GM19023 (cell line): ENCODE data around the gene HSPA14.
A peak's percentile ranks its signal among the peaks of the same experiment; 100 is the strongest.
"Not testable (repeated sequence)": the region's sequence is repeated elsewhere in the genome, so short reads cannot be mapped to it uniquely, and the experiment has no call there.

ENCODE experiments used
- ATAC-seq: cut with Tn5 transposase; IDR thresholded peaks from one replicate; pipeline ENCODE4 v1.9.1; 2021; ENCODE audit warnings: mild to moderate bottlenecking, moderate library complexity; ENCODE audit not compliant: unreplicated experiment

The HSPA14 gene

DNA sequence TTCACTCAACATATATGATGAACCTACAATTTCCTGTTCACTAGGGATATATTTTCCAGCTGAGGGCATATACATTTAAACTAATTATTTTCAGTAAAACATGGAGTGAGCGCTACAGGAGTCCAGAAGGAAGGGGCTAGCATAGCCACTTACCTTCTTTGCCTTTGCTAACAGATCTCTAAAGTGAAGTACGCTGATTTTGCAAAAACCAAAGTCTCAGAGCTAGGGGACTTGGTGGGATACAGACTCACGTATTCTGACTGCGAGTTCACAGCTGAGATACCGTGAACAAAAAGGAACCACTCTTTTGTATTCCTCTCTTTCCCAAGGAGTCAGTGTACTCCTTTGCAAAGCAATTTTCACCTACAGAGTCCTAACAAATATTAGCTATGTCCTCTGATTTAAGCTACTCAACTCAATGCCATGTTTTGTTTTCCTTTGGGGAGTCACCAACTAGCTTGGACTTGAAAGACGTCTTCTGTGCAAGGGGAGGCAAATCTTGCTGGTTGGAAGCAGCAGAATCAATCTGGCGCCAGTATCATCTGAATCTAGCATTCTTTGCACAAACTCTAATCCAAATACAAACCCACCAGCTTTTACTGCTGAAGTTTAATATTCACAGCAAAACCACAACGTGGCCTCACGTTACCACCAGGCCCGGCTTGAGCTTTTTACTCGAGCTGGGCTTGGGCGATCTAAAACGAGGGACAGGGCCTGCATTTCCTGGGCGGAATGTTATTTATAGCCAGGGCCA lies 926 bp upstream of the HSPA14 start:
- no peak for ATAC-seq

DNA sequence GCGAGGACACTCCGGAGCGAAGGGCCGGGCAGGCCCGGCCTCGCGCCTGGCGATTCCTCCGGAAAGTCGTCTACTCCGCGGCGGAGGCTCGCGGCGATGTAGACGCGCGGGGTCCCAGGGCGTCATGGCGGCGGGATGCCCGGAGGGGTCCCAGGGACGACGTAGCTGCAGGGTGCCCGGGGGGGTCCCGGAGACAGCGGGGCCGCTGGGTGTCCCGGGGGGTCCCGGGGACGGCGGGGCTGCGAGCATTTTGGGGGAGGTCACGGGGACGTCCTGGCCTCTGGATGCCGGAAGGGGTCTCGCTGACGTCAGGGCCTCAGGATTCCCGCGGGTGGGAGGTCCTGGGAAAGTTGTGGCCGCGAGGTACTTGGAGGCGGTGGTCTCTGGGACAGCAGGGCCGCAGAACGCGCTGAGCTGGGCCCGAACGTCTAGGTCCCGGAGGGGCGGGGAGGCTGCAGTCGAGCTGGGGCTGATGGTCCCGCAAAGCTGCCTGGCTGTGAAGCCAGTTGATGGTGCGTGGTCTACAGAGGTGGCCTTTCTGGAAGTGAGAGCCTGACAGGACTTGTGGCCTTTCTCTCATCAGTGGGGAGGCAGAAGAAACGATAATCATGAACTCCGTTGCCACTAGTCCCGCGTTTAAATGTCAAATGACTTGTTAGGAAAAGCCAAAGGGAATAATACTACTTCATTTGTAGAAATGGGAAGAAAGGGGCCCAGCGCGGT lies 637 bp downstream of the HSPA14 start:
- ATAC-seq: peak; percentile 4

- no peak for ATAC-seq
Observed at GRCh38 chr10:14839305-14839695, 1.2 kb downstream of the HSPA14 start.

GRCh38 chr10:14840178-14840577 lies 2.1 kb downstream of the HSPA14 start:
- ATAC-seq: no peak

DNA sequence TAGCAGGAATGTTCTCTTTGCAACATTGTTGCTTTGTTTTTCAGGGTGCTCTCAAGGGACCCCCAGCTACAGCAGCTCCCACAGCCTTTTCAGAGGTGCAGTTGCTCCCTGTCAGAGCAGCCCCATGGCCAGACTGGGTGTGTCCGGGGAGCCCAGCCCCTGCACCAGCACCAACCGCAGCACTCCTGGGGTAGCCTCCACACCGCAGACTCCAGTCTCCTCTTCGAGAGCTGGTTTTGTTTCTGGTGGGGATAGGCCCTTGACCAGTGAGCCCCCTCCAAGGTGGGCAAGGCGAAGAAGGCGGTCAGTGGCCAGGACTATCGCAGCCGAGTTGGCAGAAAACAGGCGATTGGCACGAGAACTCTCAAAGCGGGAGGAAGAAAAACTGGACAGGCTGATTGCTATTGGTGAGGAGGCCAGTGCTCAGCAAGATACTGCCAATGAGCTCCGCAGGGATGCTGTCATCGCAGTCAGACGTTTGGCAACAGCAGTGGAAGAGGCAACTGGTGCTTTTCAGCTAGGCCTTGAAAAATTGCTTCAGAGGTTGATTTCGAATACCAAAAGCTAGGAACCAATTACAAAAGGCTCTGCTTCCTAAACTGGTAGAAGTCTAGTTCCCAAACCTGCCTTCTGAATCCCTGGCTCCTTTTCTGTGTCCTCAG lies 5.4 kb downstream of the HSPA14 start:
- no peak for ATAC-seq

DNA sequence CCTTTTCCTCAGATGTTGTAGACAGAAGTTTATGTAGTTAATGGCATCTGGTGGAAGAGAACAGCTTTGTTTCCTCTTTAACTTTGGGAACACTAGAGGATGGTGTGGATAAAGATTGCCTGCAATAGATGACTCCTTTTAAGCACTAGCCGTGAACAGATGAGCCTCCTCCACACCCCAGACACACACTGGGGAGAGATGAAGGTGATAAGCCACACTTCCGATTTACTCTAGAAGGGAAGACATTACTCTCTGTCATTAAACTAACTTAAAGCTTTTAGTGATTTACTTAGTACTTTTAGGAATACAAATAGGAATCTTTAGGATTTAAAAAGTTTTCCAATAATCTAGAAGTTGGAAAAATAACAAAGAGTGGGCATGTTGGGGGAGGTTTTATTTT lies 6.8 kb downstream of the HSPA14 start:
- no peak for ATAC-seq

- ATAC-seq: no peak
Observed at GRCh38 chr10:14852236-14852635, 14.1 kb downstream of the HSPA14 start.

- ATAC-seq: no peak
Observed at GRCh38 chr10:14855453-14855852, 17.3 kb downstream of the HSPA14 start.

DNA sequence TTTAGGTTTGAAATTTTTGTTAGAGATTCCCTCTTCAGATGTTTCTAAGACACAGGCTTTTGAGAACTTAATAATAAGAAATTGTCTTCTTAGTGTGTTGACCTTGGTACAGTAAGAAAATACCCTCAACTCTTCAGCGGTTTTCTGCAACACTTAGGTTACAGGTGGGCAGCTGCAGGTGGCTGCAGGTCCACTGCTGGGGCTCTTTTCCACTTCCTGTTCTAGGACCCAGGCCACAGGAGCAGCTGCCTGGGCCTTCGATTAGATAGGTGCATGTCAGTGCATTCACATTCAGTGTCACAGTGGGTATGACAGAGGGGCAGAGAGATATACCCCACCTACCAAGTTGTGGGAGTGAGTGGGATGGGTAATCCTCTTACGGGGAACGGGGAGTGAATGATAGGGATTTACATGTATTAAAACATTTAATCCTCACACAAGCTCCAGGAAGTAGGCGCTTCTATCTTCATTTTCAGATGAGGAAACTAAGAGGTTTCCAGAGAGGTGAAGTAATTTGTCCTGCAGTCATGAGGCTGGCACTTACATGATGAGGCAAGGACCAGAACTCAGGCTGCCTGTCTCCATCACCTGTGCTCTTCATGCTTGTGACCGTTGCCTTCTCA lies 20.3 kb downstream of the HSPA14 start:
- ATAC-seq: no peak

GRCh38 chr10:14859043-14859442 lies 20.9 kb downstream of the HSPA14 start:
- no peak for ATAC-seq

DNA sequence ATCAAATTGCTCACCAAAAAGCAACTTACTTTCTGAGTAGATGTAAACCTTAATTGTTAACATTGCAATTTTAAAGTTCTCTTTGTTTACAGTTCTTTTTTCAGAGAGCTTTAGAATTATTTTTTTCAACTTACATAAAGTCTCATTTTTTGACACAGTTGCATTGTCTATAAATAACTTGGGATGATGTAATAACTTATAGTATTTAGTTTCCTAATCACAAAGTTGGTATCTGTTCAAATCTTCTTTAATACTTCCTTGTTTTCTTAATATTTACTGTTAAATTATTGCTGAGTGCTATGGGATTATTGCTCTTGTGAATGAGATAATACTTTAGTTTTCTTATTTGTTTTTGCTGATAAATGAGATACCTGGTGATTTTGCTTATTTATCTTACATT lies 21.7 kb downstream of the HSPA14 start:
- no peak for ATAC-seq

GRCh38 chr10:14860791-14861190 lies 22.7 kb downstream of the HSPA14 start:
- ATAC-seq: no peak

GRCh38 chr10:14864466-14864865 lies 26.4 kb downstream of the HSPA14 start:
- not testable (repeated sequence) for ATAC-seq

DNA sequence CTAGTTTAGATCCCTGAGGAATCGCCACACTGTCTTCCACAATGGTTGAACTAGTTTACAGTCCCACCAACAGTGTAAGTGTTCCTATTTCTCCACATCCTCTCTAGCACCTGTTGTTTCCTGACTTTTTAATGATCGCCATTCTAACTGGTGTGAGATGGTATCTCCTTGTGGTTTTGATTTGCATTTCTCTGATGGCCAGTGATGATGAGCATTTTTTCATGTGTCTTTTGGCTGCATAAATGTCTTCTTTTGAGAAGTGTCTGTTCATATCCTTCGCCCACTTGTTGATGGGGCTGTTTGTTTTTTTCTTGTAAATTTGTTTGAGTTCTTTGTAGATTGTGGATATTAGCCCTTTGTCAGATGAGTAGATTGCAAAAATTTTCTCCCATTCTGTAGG lies 26.8 kb downstream of the HSPA14 start:
- ATAC-seq: not testable (repeated sequence)

DNA sequence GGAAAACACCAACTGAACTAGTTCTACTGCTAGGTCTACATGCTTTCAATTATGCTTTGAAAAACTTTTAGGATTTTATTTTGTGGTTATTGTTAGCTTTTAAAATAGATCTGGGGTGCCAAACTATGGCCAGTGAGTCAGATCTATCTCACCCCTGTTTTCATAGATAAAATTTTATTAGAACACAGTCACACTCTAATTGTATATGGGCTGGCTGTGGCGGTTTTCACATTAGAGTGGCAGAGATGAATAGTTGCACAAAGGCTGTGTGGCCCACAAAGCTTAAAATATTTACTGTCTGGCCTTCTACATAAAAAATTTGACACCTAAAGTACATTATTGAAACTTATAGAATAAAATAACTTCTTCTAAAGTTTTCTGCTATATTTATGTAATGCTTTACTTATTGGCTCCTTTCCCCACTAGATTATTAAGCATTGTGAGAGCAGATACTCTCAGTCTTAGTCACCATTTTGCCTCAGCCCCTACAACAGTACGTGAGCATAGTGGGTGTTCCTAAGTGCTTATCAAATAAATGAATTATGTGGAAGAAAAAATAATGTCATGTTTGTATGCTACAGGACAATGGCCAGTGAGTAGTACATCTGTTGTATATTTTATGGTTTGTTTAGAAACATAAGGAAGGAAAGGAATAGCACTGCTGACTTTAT lies 35.1 kb downstream of the HSPA14 start:
- ATAC-seq: no peak

DNA sequence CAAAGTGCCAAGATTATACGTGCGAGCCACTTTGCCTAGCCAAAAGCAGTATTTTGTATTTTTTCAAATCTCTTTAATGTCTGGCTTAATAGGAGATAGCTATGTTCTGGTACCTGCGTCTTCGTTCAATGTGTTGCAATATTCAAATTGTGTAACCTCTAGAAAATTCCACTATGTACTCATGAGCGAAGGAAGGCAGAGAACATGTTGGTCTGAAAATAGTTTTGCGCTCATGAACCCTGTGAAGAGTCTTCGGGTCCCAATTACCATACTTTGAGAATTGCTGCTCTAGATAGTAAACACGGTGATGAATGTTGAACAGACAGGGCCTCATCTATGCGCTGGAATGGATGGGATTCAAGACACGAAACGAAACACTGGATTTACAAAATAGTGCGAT lies 37.8 kb downstream of the HSPA14 start:
- ATAC-seq: no peak

DNA sequence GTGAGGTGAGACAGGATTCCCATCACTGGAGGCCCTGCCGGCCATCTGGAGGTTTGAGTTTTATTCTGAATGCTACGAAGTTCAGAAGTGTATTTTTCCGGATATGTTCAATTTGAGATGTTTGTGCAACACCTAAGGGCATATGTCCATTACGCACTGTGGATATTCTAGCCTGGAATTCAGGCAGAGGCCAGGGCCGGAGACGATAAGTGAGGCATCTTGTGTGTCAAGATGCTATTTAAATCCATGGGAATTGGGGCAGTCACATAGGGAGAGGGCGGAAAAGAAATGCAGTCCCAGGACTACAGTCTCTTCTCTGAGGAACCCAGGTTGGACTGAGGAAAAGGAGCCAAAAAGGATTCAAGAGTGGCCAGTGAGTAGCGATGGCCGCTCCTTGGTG lies 38.7 kb downstream of the HSPA14 start:
- no peak for ATAC-seq

GRCh38 chr10:14878266-14879123 lies 40.4 kb downstream of the HSPA14 start, which contains the start of gene SUV39H2:
Gene SUV39H2, plus strand, starts transcription at chr10:14878866. Its CDS starts 23 bp downstream, at chr10:14878889.
- peak; percentile 89 for ATAC-seq

DNA sequence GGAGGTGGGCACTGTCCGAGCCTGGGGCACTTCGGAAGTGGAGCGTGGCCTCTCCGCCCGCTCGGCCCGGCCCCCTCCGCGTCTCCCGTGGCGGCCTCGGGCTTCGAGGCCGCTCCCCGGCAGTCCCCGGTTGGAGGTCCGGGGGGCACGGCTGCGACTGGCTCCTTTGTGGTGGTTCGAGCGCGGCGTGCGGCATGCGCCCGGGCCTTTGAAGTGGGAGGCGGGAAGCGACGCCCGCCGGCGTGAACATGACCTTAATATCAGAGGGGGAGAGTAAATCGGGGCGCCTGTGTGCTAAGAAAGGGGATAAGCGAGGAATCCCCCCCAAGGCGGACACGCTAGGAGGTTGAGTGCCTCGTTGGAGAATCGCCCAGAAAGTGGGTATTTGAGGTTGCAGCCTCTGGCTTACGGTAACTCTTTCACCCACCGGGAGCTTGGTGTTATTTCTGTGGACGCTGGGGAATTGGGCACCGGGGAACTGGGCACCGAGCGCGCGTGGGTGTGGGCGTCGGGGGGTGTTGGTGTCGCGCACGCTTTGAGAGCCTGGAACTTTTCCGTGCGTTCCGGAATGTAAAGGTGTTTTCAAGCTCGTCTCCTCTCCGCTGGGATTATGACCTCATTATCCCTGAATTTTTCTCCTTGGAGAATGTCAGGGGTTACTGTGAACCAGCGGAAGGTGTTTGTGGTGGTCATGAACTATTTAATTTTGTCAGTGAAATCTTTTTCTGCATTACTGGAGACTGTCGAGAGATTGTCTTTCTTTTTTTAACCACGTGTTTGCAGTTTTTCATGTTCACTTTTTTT lies 41.2 kb downstream of the HSPA14 start:
- ATAC-seq: peak; percentile 10
